Activated naive CD8-positive, alpha-beta T cell treated with anti-CD3 and anti-CD28 coated beads, Interleukin-2, amount 50 U/mL, for 24 hours (primary cell): Measurements from ENCODE around the gene NEK11.

Experiments used
- ATAC-seq: fragments of 150-1000 bp; cut with Tn5 transposase; one replicate; pipeline ENCODE4 v1.10.0; 2021
- DNase-seq: peaks from one replicate; pipeline ENCODE4 v3.0.0; 2021
- H3K27ac Mint-ChIP-seq: one replicate; pipeline ENCODE4 v1.8.0; 2021; ENCODE audit warnings: mild to moderate bottlenecking, mixed read lengths
- H3K27me3 Mint-ChIP-seq: one replicate; pipeline ENCODE4 v1.8.0; 2021; ENCODE audit warnings: mixed read lengths
- H3K36me3 Mint-ChIP-seq: one replicate; pipeline ENCODE4 v1.8.0; 2021; ENCODE audit warnings: low read depth, mixed read lengths
- H3K4me1 Mint-ChIP-seq: one replicate; pipeline ENCODE4 v1.8.0; 2021; ENCODE audit warnings: mixed read lengths
- H3K4me3 Mint-ChIP-seq: one replicate; pipeline ENCODE4 v1.8.0; 2021; ENCODE audit warnings: mild to moderate bottlenecking, moderate library complexity, mixed read lengths
- H3K9me3 Mint-ChIP-seq: one replicate; pipeline ENCODE4 v1.8.0; 2021; ENCODE audit warnings: mixed read lengths

NEK11 gene

DNA sequence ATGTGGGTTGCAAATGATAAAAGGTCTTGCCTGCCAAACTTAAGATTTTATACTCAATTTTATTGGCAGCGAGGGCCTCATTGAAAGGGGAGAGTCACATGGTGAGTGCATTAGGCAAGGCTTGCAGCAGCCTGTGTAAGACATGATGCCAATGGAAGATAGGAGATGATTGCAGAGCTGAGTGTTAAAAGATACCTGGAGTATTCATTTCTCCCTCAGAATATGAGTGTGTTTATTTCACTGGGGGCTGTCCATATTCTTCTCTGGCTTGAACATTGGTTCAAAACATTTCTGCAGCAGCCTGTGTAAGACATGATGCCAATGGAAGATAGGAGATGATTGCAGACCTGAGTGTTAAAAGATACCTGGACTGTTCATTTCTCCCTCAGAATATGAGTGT, 189.7 kb downstream of the NEK11 start:
- Mint-ChIP-seq H3K4me3 (no peak overlapping the region), H3K4me1 (no peaks in the 10 kb centered on the region), H3K9me3 (no peaks in the 10 kb centered on the region), H3K36me3 (no peaks in the 10 kb centered on the region), H3K27me3 (no peaks in the 10 kb centered on the region), H3K27ac (no peak overlapping the region)
- DNase-seq = no peak
- ATAC-seq = no peak

- H3K36me3 Mint-ChIP-seq = no peaks in the 10 kb centered on the region
- DNase-seq (no peak), ATAC-seq (peak; percentile 71)
- H3K4me3 Mint-ChIP-seq = no peak overlapping the region
- H3K27me3 Mint-ChIP-seq = no peaks in the 10 kb centered on the region
- H3K4me1 Mint-ChIP-seq = no peaks in the 10 kb centered on the region
- H3K27ac Mint-ChIP-seq = no peak overlapping the region
- no peaks in the 10 kb centered on the region for H3K9me3 Mint-ChIP-seq
Measured at GRCh38 chr3:131216801-131217200, 190.1 kb downstream of the NEK11 start.

GRCh38 chr3:131217296-131217741, 190.6 kb downstream of the NEK11 start:
- Mint-ChIP-seq H3K9me3 (no peaks in the 10 kb centered on the region), H3K4me1 (no peaks in the 10 kb centered on the region), H3K27ac (no peak overlapping the region), H3K4me3 (no peak overlapping the region), H3K36me3 (no peaks in the 10 kb centered on the region), H3K27me3 (no peaks in the 10 kb centered on the region)
- no peak for DNase-seq
- no peak for ATAC-seq

GRCh38 chr3:131218196-131218595, 191.5 kb downstream of the NEK11 start:
- H3K36me3 Mint-ChIP-seq = no peaks in the 10 kb centered on the region
- H3K4me3 Mint-ChIP-seq = no peak overlapping the region
- no peak for ATAC-seq
- no peak for DNase-seq
- H3K27ac Mint-ChIP-seq = no peak overlapping the region
- H3K4me1 Mint-ChIP-seq = no peaks in the 10 kb centered on the region
- H3K9me3 Mint-ChIP-seq = no peaks in the 10 kb centered on the region
- no peaks in the 10 kb centered on the region for H3K27me3 Mint-ChIP-seq

- no peak overlapping the region for H3K4me3 Mint-ChIP-seq
- H3K27ac Mint-ChIP-seq = no peak overlapping the region
- no peaks in the 10 kb centered on the region for H3K27me3 Mint-ChIP-seq
- H3K4me1 Mint-ChIP-seq = no peaks in the 10 kb centered on the region
- H3K9me3 Mint-ChIP-seq = no peaks in the 10 kb centered on the region
- ATAC-seq (no peak), DNase-seq (no peak)
- H3K36me3 Mint-ChIP-seq = no peaks in the 10 kb centered on the region
Measured at GRCh38 chr3:131221731-131222130, 195.1 kb downstream of the NEK11 start.

DNA sequence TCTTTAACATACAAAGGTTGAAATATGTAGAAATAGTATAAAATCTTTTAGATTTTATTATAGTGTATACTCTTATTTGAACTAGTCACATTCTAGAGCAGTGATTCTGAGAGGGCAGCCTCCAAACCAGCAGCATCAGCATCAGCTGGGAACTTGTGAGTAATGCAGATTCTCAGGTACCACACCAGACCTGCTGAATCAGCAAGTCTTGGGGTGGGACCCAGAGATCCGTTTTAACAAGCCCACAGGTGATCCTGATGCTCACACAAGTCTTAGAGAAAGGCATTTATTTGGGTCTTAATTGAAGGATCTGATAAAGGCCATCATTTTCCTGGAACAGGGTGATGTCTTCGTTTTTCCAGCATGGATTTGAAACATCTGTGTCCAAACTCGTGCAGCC, 195.9 kb downstream of the NEK11 start:
- DNase-seq = no peak
- no peak overlapping the region for H3K27ac Mint-ChIP-seq
- H3K4me3 Mint-ChIP-seq = no peak overlapping the region
- H3K27me3 Mint-ChIP-seq = no peaks in the 10 kb centered on the region
- ATAC-seq = no peak
- H3K9me3 Mint-ChIP-seq = no peaks in the 10 kb centered on the region
- no peaks in the 10 kb centered on the region for H3K36me3 Mint-ChIP-seq
- no peaks in the 10 kb centered on the region for H3K4me1 Mint-ChIP-seq

- no peaks in the 10 kb centered on the region for H3K36me3 Mint-ChIP-seq
- DNase-seq = no peak
- no peak for ATAC-seq
- no peak overlapping the region for H3K27ac Mint-ChIP-seq
- H3K9me3 Mint-ChIP-seq = no peaks in the 10 kb centered on the region
- H3K4me1 Mint-ChIP-seq = no peaks in the 10 kb centered on the region
- H3K4me3 Mint-ChIP-seq = no peak overlapping the region
- H3K27me3 Mint-ChIP-seq = no peaks in the 10 kb centered on the region
Measured at GRCh38 chr3:131223373-131224289, 197.0 kb downstream of the NEK11 start.

DNA sequence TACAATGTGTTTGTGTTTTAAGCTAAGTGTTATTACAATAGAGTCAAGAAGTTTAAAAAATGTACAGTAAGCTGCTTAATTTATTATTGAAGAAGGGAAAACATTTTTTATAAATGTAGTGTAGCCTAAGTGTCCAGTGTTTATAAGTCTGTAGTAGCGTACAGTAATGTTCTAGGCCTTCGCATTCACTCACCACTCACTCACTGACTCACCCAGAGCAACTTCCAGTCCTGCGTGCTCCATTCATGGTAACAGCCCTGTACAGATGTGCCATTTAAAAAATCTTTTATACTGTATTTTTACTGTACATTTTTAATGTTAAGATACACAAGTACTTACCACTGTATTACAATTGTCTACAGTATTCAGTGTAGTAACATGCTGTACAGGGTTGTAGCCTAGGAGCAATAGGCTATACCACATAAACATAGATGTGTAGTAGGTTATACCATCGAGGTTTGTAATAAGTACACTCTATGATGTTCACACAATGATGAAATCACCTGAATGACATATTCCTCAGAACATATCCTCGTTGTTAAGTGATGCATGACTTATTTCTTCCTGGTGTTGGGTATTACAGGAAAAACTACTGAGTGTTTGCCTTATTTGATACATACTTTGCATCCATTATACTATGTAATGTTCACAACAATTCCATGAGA, 198.3 kb downstream of the NEK11 start:
- Mint-ChIP-seq H3K4me1 (no peaks in the 10 kb centered on the region), H3K27me3 (no peaks in the 10 kb centered on the region), H3K27ac (no peak overlapping the region), H3K9me3 (no peaks in the 10 kb centered on the region), H3K4me3 (no peak overlapping the region), H3K36me3 (no peaks in the 10 kb centered on the region)
- no peak for DNase-seq
- ATAC-seq = no peak

DNA sequence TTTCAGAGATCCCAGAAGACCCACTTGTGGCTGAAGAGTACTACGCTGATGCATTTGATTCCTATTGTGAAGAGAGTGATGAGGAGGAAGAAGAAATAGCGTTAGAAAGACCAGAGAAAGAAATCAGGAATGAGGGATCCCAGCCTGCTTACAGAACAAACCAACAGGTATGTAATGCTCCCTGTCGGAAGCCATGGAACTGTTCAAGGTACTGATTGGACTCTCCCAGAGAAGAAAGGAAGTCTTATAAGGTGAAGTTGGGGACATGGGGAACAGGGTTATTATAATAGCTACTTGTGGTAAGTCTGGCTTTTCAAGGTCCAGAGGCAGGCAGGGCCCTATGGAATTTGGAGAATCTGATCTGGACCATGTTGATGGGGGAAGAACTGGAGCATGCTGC, 201.8 kb downstream of the NEK11 start:
- Mint-ChIP-seq H3K9me3 (no peaks in the 10 kb centered on the region), H3K27me3 (no peaks in the 10 kb centered on the region), H3K4me3 (no peak overlapping the region), H3K27ac (no peak overlapping the region), H3K36me3 (no peaks in the 10 kb centered on the region), H3K4me1 (no peaks in the 10 kb centered on the region)
- no peak for DNase-seq
- ATAC-seq = no peak

- Mint-ChIP-seq H3K4me1 (no peaks in the 10 kb centered on the region), H3K4me3 (no peak overlapping the region), H3K27ac (no peak overlapping the region), H3K36me3 (no peaks in the 10 kb centered on the region), H3K9me3 (no peaks in the 10 kb centered on the region), H3K27me3 (no peaks in the 10 kb centered on the region)
- ATAC-seq (no peak), DNase-seq (no peak)
Measured at GRCh38 chr3:131231710-131232389, 205.2 kb downstream of the NEK11 start.

DNA sequence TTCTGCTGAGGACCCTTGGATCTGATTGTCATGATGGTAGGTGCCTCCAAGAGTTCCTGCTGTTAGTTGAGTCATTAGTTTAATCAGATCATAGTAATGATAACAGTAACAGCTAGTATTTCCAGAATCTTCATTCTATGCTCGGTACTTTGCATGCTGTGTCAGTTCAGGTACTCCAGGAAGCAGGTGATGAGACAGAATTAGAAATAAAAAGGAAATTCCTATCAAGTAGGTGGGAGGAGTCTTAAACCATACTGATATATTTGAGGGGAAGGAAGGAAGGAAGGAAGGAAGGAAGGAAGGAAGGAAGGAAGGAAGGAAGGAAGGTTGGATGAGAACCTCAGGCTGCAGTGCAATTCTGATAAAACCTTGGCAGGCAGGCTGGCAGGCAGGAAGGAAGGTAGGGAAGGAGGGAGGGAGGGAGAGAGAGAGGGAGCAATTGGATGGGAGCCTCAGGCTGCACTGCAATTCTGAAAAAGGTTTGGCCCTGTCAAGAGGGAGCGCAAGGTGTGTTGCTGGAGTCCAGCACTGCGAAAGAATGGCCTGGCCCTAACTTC, 206.1 kb downstream of the NEK11 start:
- Mint-ChIP-seq H3K9me3 (no peaks in the 10 kb centered on the region), H3K36me3 (no peaks in the 10 kb centered on the region), H3K27me3 (no peaks in the 10 kb centered on the region), H3K4me3 (no peak overlapping the region), H3K4me1 (no peaks in the 10 kb centered on the region), H3K27ac (no peak overlapping the region)
- no peak for DNase-seq
- ATAC-seq = no peak

- H3K4me3 Mint-ChIP-seq = no peak overlapping the region
- ATAC-seq = no peak
- H3K36me3 Mint-ChIP-seq = no peaks in the 10 kb centered on the region
- no peaks in the 10 kb centered on the region for H3K9me3 Mint-ChIP-seq
- no peak for DNase-seq
- H3K4me1 Mint-ChIP-seq = no peaks in the 10 kb centered on the region
- no peak overlapping the region for H3K27ac Mint-ChIP-seq
- H3K27me3 Mint-ChIP-seq = no peaks in the 10 kb centered on the region
Measured at GRCh38 chr3:131233900-131234668, 207.4 kb downstream of the NEK11 start.

GRCh38 chr3:131236421-131236820, 209.7 kb downstream of the NEK11 start:
- Mint-ChIP-seq H3K4me3 (no peak overlapping the region), H3K27me3 (no peaks in the 10 kb centered on the region), H3K27ac (no peak overlapping the region), H3K36me3 (no peaks in the 10 kb centered on the region), H3K9me3 (no peaks in the 10 kb centered on the region), H3K4me1 (no peaks in the 10 kb centered on the region)
- ATAC-seq (no peak), DNase-seq (no peak)

GRCh38 chr3:131238496-131238895, 211.8 kb downstream of the NEK11 start:
- no peaks in the 10 kb centered on the region for H3K27me3 Mint-ChIP-seq
- no peaks in the 10 kb centered on the region for H3K36me3 Mint-ChIP-seq
- no peaks in the 10 kb centered on the region for H3K4me1 Mint-ChIP-seq
- H3K4me3 Mint-ChIP-seq = no peak overlapping the region
- H3K9me3 Mint-ChIP-seq = no peaks in the 10 kb centered on the region
- ATAC-seq = no peak
- DNase-seq = no peak
- H3K27ac Mint-ChIP-seq = no peak overlapping the region
